Stimulated activated naive CD8-positive, alpha-beta T cell treated with anti-CD3 and anti-CD28 coated beads, Interleukin-15, Interleukin-2, amounts not matched to agents 100 ng/mL and 50 ng/mL, for 24 hours (primary cell): Measurements from ENCODE around the gene TEKT2.

ENCODE experiments used
- H3K27ac Mint-ChIP-seq: one replicate; pipeline ENCODE4 v1.8.0; 2021; ENCODE audit warnings: mild to moderate bottlenecking, mixed read lengths
- H3K27me3 Mint-ChIP-seq: one replicate; pipeline ENCODE4 v1.8.0; 2021; ENCODE audit warnings: mixed read lengths
- H3K36me3 Mint-ChIP-seq: one replicate; pipeline ENCODE4 v1.8.0; 2021; ENCODE audit warnings: low read depth, mixed read lengths
- H3K4me1 Mint-ChIP-seq: one replicate; pipeline ENCODE4 v1.8.0; 2021; ENCODE audit warnings: low read depth, mixed read lengths
- H3K4me3 Mint-ChIP-seq: one replicate; pipeline ENCODE4 v1.8.0; 2021; ENCODE audit warnings: mild to moderate bottlenecking, mixed read lengths
- H3K9me3 Mint-ChIP-seq: one replicate; pipeline ENCODE4 v1.8.0; 2021; ENCODE audit warnings: mixed read lengths

The TEKT2 gene

DNA sequence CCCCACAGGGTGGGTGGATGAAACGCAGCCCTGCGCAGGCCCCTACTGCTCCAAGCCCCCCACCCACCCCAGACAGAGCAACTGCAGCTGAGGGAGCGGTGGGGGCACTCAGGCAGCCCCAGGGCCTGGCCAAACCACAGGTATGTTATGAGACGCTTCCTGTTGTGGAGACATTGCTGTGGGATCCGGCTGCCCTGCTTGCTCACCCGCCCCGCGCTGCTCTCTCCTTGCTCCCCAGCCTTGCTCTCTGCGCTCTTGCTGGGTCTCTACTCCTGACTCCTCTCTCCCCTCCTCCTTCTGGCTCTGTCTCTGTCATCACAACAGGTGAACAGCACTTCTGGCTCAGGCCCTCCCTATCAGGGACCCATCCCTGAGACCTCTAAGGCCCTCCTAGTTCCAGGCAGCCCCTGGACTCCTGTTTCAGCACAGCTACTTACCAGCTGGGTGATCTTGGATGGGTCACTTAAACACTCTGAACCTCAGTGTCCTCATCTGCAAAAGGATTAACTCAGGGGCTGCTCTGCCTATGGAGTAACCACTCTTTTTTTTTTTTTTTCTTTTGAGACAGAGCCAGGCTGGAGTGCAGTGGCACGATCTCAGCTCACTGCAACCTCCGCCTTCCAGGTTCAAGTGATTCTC is 25.3 kb downstream of the TEKT2 start:
- H3K36me3 Mint-ChIP-seq = no peaks in the 10 kb centered on the region
- H3K4me1 Mint-ChIP-seq = peaks cover 29% of the 10 kb centered on the region
- H3K27ac Mint-ChIP-seq = peak overlapping the region; percentile 38
- no peaks in the 10 kb centered on the region for H3K9me3 Mint-ChIP-seq
- no peaks in the 10 kb centered on the region for H3K27me3 Mint-ChIP-seq
- H3K4me3 Mint-ChIP-seq = no peak overlapping the region

GRCh38 chr1:36111151-36111550 is 27.3 kb downstream of the TEKT2 start:
- Mint-ChIP-seq H3K36me3 (no peaks in the 10 kb centered on the region), H3K4me3 (no peak overlapping the region), H3K27ac (no peak overlapping the region), H3K9me3 (no peaks in the 10 kb centered on the region), H3K4me1 (peaks cover 29% of the 10 kb centered on the region), H3K27me3 (no peaks in the 10 kb centered on the region)

DNA sequence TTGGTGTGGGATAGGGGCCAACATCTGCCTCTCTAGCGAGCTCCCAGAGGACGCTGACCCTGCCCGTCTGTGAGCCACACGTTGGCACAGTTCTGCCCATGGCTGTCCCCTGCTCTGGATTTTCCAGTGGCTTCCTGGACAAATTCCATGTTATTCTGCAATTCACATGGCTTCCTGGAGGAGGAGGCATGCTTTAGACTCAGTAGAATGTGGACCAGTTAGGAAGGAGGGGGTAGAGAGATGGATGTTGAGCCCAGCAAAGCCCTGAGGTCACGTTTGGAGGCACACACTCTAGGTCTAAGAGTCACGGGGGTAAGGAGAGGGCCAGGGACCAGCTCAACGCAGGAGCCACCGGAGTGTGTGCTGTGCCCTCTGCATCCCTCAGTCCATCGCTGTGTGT is 28.9 kb downstream of the TEKT2 start:
- H3K4me3 Mint-ChIP-seq = no peak overlapping the region
- H3K4me1 Mint-ChIP-seq = peaks cover 28% of the 10 kb centered on the region
- H3K9me3 Mint-ChIP-seq = no peaks in the 10 kb centered on the region
- H3K27ac Mint-ChIP-seq = no peak overlapping the region
- H3K27me3 Mint-ChIP-seq = no peaks in the 10 kb centered on the region
- H3K36me3 Mint-ChIP-seq = no peaks in the 10 kb centered on the region

- Mint-ChIP-seq H3K36me3 (no peaks in the 10 kb centered on the region), H3K9me3 (no peaks in the 10 kb centered on the region), H3K4me3 (no peak overlapping the region), H3K27me3 (no peaks in the 10 kb centered on the region), H3K27ac (no peak overlapping the region), H3K4me1 (peaks cover 14% of the 10 kb centered on the region)
Observed at GRCh38 chr1:36114371-36114770, 30.5 kb downstream of the TEKT2 start.

GRCh38 chr1:36115200-36115669 is 31.3 kb downstream of the TEKT2 start:
- Mint-ChIP-seq H3K27ac (no peak overlapping the region), H3K36me3 (no peaks in the 10 kb centered on the region), H3K4me1 (peaks cover 9% of the 10 kb centered on the region), H3K27me3 (no peaks in the 10 kb centered on the region), H3K9me3 (no peaks in the 10 kb centered on the region), H3K4me3 (no peak overlapping the region)

GRCh38 chr1:36115931-36116330 is 32.0 kb downstream of the TEKT2 start:
- Mint-ChIP-seq H3K36me3 (no peaks in the 10 kb centered on the region), H3K27me3 (no peaks in the 10 kb centered on the region), H3K4me3 (no peak overlapping the region), H3K4me1 (peaks cover 7% of the 10 kb centered on the region), H3K9me3 (no peaks in the 10 kb centered on the region), H3K27ac (no peak overlapping the region)

DNA sequence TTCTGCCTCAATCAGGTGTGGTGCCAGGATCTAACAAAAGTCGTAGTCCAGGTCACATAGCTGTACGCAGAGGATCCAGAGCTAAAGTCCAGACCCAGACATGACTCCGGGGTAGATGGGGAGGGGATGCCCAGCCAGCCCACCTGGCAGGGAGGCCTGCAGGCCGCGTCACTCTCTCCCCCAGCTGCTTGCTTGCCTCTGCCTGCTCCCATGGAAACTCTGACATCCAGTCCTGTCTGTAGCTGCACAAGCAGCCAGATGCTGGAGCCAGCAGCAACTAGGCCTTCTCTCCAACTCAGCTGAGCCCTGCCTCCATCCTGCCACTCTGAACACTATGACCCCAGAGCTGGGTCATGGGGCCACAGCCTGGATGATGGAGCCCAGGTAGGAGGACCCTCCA is 33.0 kb downstream of the TEKT2 start:
- Mint-ChIP-seq H3K9me3 (no peaks in the 10 kb centered on the region), H3K4me3 (no peak overlapping the region), H3K27me3 (no peaks in the 10 kb centered on the region), H3K27ac (no peak overlapping the region), H3K4me1 (no peaks in the 10 kb centered on the region), H3K36me3 (no peaks in the 10 kb centered on the region)

DNA sequence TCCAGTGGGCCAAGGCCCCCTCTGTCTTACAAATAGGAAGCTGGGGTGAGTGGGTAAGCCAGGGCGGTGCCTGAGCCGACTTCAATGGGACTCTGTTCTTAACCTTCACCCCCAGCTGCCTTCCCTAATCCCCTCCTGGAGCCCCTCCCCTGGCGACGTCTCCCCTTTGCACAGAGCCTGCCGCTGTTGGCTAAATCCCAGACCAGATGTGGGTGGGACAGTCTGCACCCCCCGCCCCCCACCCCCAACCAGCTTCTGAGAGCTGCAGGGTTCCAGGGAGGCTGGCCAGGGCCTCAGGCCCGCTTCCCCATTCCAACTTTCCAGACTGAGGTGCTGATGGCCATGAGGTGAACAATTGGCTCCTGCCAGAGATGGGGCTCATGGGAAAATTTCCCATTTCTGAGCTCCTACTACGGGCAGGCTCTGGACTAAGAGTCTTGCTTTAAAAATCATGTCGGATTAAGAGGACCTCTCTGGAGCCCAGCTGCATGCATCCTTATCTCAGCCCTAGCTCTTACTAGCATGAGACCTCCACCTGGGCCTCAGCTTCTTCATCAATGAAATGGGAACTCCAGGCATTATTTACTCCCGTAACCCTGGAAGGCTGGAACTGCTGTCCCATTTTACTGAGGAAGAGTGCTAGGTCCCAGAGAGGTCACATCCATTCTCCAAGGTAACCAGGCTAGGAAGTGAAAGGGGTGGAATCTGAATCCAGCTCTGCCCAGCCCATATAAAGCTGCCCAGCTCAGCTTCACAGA is 34.7 kb downstream of the TEKT2 start:
- no peaks in the 10 kb centered on the region for H3K9me3 Mint-ChIP-seq
- no peak overlapping the region for H3K27ac Mint-ChIP-seq

DNA sequence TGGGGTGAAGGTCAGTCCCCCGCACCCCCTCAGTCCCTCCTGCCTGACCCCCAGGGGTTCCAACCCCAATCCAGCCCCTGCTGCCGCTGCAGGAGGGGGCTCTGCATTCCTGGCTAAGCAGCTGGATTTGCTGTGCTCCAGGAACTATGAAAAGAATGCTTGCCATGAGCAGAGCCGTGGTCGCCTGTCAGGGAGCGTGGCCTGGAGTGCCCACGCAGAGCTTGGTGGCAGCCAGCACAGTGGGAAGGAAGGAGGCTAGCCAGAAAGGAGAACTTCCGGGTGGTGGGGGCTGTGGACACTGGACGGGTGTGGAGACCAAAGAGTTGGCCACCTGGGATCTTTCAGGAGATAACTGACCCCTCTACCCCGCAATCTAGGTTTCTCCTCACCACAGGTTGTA is 35.6 kb downstream of the TEKT2 start:
- H3K4me3 Mint-ChIP-seq = no peak overlapping the region
- no peaks in the 10 kb centered on the region for H3K9me3 Mint-ChIP-seq
- no peaks in the 10 kb centered on the region for H3K36me3 Mint-ChIP-seq
- peaks cover 17% of the 10 kb centered on the region for H3K4me1 Mint-ChIP-seq
- no peak overlapping the region for H3K27ac Mint-ChIP-seq
- peaks cover 20% of the 10 kb centered on the region for H3K27me3 Mint-ChIP-seq

More for the DNA sequence above, 34.7 kb downstream of the TEKT2 start:
- H3K4me1 Mint-ChIP-seq = peaks cover 11% of the 10 kb centered on the region
- H3K27me3 Mint-ChIP-seq = peaks cover 13% of the 10 kb centered on the region
- H3K4me3 Mint-ChIP-seq = no peak overlapping the region
- no peaks in the 10 kb centered on the region for H3K36me3 Mint-ChIP-seq

DNA sequence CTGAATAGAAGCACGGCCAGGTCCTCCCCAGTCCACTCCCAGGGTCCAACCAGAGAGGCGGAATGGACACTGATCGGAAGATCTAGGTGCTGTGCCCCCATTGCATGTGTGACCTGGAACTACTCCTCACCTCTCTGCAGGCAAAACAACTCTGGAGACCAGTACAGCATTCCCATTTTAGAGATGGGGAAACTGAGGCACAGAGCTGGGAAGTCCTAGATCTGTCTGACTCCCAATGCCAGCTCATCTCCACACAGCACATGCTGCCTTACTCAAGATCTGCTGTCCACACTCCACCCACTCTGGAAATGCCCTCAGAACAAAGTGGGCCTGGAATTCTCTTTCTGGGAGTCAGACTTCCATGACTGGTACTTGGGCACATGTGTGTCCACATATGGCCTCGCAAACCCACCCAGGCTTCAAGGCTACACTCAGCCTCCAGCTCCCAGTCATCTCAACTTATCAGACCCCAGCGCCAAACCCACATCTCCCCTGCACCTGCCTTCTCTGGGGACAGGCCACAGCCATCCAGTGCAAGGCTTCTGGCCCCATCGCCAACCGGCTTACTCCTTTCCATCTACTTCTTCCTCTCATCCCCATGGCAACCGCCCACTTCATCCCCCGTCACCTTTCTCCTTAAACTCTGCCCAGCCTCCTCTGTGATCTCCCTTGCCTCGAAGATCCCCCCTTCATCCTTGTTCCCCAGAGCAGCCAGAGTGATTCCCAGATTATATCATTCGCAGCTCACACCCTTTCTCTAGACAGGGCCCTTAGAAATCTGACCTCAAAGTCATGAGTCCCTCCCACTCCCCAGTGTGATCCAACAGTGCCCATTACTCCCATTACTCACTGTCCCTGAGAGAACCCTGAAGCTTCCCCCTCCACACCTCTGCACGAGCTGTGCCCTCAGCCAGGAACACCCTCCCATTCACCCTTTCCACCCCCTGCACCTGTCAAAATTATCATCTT is 38.5 kb downstream of the TEKT2 start:
- Mint-ChIP-seq H3K4me1 (peaks cover 29% of the 10 kb centered on the region), H3K36me3 (no peaks in the 10 kb centered on the region), H3K4me3 (no peak overlapping the region), H3K9me3 (no peaks in the 10 kb centered on the region), H3K27ac (no peak overlapping the region), H3K27me3 (peaks cover 31% of the 10 kb centered on the region)

- no peaks in the 10 kb centered on the region for H3K36me3 Mint-ChIP-seq
Observed at GRCh38 chr1:36123356-36123755, 39.5 kb downstream of the TEKT2 start.

GRCh38 chr1:36124404-36125128 is 40.7 kb downstream of the TEKT2 start:
- Mint-ChIP-seq H3K4me3 (peak overlapping the region; percentile 31), H3K27ac (peak overlapping the region; percentile 70), H3K36me3 (no peaks in the 10 kb centered on the region), H3K4me1 (peaks cover 29% of the 10 kb centered on the region), H3K27me3 (peaks cover 31% of the 10 kb centered on the region), H3K9me3 (no peaks in the 10 kb centered on the region)

More at GRCh38 chr1:36123356-36123755, 39.5 kb downstream of the TEKT2 start:
- Mint-ChIP-seq H3K27ac (peak overlapping the region; percentile 75), H3K9me3 (no peaks in the 10 kb centered on the region), H3K4me1 (peaks cover 29% of the 10 kb centered on the region), H3K27me3 (peaks cover 31% of the 10 kb centered on the region), H3K4me3 (peak overlapping the region; percentile 14)

DNA sequence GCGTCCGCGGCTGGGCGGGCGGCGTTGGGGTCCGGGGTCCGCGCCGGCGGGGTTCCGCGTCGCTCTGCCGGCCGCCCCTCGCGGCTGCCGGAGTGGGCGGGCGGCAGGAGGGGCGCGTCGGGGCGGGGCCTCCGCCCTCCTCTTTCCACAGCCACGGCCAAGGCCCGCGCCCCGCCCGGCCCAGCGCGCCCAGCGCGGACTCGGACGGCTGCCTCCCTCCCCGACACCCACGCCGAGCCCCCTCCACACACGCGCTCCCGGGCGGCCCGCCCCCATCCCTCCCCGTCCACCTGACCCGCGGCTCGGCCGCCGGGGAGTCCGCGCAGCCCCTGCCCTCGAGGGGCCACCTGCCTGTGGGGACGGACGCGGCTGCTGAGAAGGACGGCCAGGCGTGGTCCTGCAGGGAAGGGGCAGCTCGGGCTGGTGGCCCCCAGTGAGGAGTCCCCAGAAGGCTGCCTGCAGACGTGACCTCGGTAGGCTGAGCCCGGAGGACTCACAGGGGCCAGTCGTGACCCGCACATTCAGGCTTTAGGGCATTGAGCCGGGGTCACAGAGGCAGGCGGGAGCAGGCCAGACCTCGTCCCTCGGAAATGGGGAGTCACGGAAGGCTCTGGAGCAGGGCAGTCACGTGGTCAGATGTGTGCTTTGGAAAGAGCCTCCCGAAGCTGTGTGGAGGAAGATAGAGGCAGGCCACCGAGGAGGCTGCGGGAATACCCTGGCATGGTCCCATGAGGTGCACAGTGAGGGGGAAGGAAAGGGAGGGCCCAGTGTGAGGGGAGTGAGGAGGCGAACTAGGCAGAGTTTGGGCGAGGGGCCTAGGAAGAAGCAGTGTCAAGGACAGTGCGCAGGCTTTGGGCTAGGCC is 41.5 kb downstream of the TEKT2 start, which contains the start of gene COL8A2:
Gene COL8A2 (minus strand): TSS at position 94 of the 863 bp plus-strand sequence. CDS start 24,980 bp downstream, outside the sequence.
- Mint-ChIP-seq H3K27me3 (peaks cover 31% of the 10 kb centered on the region), H3K36me3 (no peaks in the 10 kb centered on the region), H3K4me1 (peaks cover 29% of the 10 kb centered on the region), H3K4me3 (peak within 1 kb of the TSS; percentile 31), H3K27ac (peak within 1 kb of the TSS; percentile 70), H3K9me3 (no peaks in the 10 kb centered on the region)
